GM21367 (cell line): ENCODE measurements around the gene C7.
"Not testable (repeated sequence)": the region's sequence is repeated elsewhere in the genome, so short reads cannot be mapped to it uniquely, and the experiment has no call there.

Experiments
- ATAC-seq: cut with Tn5 transposase; IDR thresholded peaks from one replicate; pipeline ENCODE4 v1.9.1; 2021; ENCODE audit not compliant: unreplicated experiment

The C7 gene

DNA sequence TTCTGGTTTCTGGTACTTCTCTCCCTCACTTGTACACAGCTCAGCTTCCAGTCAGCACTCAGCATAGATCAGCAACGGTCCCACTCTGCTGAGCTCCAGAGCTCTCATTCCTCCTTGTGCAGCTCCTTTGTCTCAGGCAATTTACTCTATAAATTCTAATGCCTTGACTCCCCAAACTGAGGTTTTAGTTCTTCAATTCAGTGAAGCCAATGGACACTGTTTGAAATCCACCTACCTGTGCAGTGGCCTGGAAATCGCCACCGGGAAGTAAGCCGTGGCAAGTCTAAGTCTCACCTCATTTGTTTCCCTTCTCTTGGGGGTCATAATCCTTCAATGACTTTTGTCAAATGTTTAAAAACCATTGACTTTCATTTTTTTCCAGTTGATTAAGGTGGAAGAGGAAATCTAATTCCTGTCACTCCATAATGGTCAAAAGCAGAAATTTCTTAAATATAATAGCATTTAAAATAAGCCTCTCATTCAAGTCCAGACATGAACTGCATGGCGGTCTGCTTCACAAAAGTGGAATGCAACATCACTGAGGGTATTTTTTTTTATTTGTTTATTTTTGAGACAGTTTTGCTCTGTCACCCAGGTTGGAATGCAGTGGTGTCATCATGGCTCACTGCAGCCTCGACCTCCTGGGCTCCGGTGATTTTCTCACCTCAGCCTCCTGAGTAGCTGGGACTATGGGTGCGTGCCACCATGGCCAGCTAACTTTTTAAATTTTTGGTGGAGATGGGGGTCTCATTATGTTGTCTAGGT, 79.6 kb downstream of the C7 start:
- no peak for ATAC-seq

DNA sequence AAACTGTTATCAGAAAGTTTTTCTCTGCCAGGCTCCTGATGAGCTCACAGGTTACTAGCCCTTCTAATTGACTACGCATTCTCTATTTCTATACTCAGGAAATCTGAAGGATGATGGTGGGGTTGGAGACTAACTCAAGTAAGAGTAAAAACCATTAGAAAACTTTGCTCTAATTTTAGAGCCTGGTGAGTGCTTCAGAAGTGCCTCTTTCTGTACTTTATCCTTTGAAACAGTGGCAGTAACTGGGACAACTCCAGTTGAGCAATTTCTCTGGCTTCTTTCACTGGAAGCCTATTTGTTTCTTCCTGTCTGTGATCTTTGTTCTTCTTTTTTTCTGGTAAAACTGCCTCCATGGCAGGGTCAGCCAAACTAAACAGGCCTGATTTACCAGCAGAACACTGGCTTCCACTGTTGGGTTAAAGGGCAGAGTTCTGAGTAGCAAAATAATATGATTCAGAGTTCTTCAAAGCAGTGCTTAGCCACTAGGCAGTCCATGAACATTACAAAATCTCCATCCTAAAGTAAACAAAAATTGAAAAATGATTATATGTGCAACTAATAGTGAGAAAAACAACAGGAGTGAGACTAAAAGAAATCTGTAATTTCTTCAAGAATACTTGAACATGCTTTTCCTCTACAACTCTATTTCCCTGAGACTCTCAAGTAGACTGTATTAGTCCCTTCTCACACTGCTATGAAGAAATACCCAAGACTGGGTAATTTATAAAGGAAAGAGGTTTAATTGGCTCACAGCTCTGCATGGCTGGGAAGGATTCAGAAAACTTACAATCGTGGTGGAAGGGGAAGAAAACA, 82.1 kb downstream of the C7 start:
- ATAC-seq: no peak

- no peak for ATAC-seq
Observed at GRCh38 chr5:40991981-40992559, 82.8 kb downstream of the C7 start.

DNA sequence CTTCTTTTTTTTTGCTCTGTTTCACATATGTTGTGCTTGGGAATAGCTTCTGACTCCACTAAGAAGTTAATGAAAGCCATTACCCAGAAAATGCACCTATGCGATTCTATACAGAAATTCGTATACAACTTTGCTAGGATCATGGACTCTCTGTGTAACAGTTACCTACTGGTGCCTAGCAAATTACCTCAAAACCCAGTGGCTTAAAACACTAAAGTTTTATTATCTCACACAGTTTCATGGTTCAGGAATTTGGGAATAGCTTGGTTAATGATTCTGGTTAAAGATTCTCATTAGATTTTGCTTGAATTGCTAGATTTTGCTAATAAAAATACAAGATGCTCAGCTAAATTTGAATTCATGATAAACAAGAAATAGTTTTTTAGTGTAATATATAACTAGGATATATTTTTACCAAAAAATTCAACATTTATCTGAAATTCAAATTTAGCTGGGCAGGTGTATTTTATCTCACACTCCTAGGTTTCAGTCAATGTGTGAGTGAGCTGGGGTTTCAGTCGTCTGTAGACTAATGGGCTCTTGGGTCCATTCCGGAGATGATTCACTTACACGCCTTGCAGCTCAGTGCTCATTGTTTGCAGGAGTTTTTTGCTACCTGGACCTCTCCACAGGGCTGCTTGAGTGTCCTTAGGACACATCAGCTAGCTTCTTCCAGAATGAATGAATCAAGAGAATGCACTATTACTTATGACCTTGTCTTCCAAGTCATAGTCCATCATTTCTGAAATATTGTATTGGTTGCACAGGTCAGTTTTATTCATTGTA, 86.7 kb downstream of the C7 start:
- no peak for ATAC-seq

DNA sequence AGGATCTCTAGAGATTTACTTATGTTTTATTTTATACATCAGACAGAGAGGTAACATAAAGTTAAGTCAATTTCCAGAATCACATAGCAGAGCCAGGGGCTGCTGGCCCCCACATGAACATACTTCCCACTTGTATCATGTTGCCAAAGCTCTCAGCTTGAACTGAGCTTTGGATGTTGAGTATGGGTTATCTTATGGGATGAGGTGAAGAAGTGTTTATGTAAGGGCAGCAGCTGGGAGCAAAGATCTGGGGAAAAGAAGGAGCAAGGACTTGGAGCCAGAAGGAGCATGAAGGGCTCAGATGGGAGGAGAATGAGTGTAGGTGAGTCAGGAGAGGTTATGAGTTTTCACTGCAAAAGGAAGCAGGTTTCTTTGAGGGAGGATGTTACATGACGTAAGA, 89.8 kb downstream of the C7 start:
- ATAC-seq: no peak

- ATAC-seq: no peak
Observed at GRCh38 chr5:40999966-41000365, 90.7 kb downstream of the C7 start.

- no peak for ATAC-seq
Observed at GRCh38 chr5:41003670-41004376, 94.5 kb downstream of the C7 start.

DNA sequence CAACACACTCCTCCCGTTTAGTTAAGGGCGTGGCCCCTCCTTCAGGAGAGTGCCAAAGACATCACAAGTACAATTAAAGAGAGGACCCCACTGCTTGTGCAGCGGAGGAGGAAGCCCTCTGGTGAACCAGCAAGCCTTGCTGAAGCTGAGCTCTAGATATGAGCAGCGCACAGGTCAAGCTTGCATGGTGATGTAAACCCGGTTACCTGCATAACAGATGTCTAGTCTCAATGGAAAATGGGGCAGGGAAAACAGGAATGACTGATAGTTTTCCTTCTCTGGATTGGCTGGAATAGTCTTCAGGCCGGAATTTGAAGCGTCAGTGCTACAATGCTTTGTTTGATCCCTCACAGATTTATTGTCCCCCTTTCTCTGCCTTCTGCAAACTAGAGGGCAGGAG, 95.6 kb downstream of the C7 start:
- ATAC-seq: no peak

- no peak for ATAC-seq
Observed at GRCh38 chr5:41009232-41009631, 99.9 kb downstream of the C7 start.

DNA sequence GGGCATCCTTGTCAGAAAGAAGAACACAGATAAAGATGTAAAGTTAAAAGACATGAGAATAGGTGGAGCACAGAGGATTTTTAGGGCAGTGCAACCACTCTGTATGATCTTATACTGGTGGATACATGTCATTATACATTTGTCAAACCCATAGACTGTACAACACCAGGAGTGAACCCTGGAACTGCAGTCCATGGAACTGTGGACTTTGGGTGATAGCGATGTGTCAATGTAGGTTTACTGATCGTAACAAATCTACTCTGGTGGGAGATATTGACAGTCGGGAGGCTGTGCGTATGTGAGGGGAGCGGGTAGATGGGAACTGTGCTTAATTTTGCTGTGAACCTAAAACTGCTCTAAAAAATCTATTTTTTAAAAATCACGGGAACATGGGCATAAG, 101.3 kb downstream of the C7 start:
- ATAC-seq: no peak

- ATAC-seq: no peak
Observed at GRCh38 chr5:41012318-41012717, 103.0 kb downstream of the C7 start.

GRCh38 chr5:41022600-41022999, 113.3 kb downstream of the C7 start:
- ATAC-seq: not testable (repeated sequence)
